ENCODE measurements around the gene CHDH. TPM values are rescaled to one million over a fixed set of nuclear protein-coding genes. Genes with fewer than 3 reads are reported as not detected.

Gene CHDH
- total RNA-seq, 1 donor from 2014 or later, result 3.7 TPM

DNA sequence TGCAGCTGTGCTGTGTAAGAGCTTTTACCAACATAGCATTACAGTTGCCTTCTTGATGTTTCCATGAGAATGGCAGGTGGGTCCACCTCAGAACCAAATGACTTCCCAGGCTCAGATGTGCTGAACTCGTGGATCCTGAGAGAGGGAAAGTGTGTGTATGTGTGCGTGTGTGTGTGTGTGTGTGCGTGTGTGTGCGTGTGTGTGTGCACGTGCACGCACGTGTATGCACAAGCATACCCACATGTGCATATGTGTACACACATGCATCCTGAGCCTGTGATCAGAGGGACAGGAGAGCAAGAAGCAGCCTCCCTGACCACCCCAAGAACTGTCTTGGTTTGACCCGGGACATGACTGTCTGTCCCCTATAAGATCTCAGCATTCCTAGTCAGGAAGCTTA lies 48.1 kb downstream of the CHDH start:
- Histone ChIP-seq H3K27ac (replicated peaks) (no peak overlapping the region), H3K4me1 (peaks cover 4% of the 10 kb centered on the region), H3K27me3 (ENCODE audit: low read depth) (no peaks in the 10 kb centered on the region), H3K9me3 (replicated peaks) (no peaks in the 10 kb centered on the region), H3K36me3 (no peaks in the 10 kb centered on the region), H3K4me3 (no peak overlapping the region)
- intact Hi-C loops (cut with micrococcal nuclease), result no loop called here
- no peak for DNase-seq
- TF ChIP-seq, protein P1, sequence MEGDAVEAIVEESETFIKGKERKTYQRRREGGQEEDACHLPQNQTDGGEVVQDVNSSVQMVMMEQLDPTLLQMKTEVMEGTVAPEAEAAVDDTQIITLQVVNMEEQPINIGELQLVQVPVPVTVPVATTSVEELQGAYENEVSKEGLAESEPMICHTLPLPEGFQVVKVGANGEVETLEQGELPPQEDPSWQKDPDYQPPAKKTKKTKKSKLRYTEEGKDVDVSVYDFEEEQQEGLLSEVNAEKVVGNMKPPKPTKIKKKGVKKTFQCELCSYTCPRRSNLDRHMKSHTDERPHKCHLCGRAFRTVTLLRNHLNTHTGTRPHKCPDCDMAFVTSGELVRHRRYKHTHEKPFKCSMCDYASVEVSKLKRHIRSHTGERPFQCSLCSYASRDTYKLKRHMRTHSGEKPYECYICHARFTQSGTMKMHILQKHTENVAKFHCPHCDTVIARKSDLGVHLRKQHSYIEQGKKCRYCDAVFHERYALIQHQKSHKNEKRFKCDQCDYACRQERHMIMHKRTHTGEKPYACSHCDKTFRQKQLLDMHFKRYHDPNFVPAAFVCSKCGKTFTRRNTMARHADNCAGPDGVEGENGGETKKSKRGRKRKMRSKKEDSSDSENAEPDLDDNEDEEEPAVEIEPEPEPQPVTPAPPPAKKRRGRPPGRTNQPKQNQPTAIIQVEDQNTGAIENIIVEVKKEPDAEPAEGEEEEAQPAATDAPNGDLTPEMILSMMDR (IDR thresholded peaks at IDR 0.05; ENCODE audit: borderline replicate concordance), result no peak

DNA sequence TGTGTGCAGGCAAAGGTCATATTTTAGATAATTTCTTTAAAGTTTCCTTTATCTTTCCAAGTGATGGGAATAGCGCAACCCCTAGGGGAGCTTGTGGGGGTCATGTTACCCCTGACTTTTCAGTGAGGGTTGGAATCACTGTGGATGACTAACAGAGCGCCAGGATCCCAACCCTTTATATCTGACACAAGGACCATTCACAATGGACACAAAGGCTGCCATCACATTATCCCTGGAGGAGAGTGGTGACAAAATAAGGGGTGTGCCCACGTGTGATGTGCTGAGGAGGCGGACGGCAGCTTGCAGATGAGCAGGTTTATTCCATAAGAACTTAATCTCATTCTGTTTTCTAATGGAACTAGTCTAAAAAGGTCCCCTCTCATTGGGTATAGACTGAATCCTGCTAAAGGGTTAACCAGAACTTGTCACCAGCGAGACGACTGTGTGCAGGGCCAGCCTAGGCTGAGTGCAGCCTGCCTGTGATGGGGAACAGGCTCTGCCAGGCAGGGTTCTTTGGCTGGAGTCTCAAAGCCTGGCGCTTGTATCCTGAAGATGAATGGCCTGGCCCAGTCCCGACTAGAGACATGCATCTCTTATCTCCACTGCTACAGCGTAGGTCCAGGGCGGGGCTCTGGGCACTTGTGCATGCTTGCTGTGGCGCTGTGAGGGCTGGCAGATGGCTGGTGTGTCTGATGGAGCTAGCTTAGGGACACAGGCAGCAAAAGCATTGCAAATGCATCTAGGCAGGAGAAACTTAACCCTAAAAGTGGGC lies 50.2 kb downstream of the CHDH start:
- Histone ChIP-seq H3K4me3 (no peak overlapping the region), H3K27ac (replicated peaks) (no peak overlapping the region), H3K36me3 (no peaks in the 10 kb centered on the region), H3K4me1 (peaks cover 4% of the 10 kb centered on the region), H3K9me3 (replicated peaks) (no peaks in the 10 kb centered on the region), H3K27me3 (ENCODE audit: low read depth) (peaks cover 5% of the 10 kb centered on the region)
- intact Hi-C loops (cut with micrococcal nuclease), result no loop called here
- DNase-seq, result peak; percentile 67
- TF ChIP-seq, protein P1 (IDR thresholded peaks at IDR 0.05; ENCODE audit: borderline replicate concordance), result no peak

DNA sequence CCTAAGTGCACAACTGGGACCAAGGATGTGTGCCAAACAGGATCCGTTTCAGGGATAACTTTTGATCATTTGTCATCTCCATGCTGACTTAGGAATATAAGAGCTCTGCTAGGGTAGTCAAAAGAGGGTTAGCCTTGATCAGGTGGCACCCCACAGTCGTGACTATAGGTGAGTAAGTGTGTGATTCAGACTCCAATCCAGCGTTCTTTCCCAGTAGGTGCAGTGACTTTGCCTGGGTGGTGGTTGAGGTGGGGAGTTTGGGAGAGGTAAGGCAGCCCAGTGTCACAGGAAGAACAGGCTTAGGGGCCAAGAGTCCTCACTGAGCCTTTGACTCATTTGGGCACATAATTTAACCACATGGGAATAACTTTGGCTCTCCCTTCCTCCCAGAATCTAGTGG lies 51.0 kb downstream of the CHDH start:
- H3K27me3 ChIP-seq (ENCODE audit: low read depth), result peaks cover 5% of the 10 kb centered on the region
- H3K27ac ChIP-seq (replicated peaks), result no peak overlapping the region
- no peaks in the 10 kb centered on the region for H3K36me3 ChIP-seq
- no peak overlapping the region for H3K4me3 ChIP-seq
- TF ChIP-seq, protein P1 (IDR thresholded peaks at IDR 0.05; ENCODE audit: borderline replicate concordance), result no peak
- H3K9me3 ChIP-seq (replicated peaks), result no peaks in the 10 kb centered on the region
- peaks cover 4% of the 10 kb centered on the region for H3K4me1 ChIP-seq
- intact Hi-C loops (cut with micrococcal nuclease), result no loop called here
- DNase-seq, result no peak

DNA sequence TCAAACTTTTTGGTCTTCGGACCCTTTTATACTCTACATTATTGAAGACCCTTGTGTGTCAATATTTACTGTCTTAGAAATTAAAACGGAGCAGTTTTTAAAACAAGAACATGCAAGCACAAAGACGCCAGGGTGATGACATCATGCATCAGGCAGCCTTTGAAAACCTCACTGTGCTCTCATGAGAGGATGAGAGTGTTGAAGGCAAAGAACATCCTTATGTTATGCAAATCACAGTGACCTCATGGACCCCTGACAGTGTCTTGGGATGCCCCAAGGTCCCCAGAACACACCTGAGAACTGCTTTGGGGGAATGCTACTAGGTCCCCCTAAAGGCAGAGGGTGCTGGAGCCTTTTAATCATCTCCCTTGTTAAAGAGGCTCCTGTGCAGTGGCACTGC lies 51.6 kb downstream of the CHDH start:
- no peak for DNase-seq
- intact Hi-C loops (cut with micrococcal nuclease), result no loop called here
- TF ChIP-seq, protein P1 (IDR thresholded peaks at IDR 0.05; ENCODE audit: borderline replicate concordance), result no peak
- peaks cover 6% of the 10 kb centered on the region for H3K27me3 ChIP-seq (ENCODE audit: low read depth)
- no peaks in the 10 kb centered on the region for H3K9me3 ChIP-seq (replicated peaks)
- no peaks in the 10 kb centered on the region for H3K36me3 ChIP-seq
- peaks cover 4% of the 10 kb centered on the region for H3K4me1 ChIP-seq
- H3K4me3 ChIP-seq, result no peak overlapping the region
- no peak overlapping the region for H3K27ac ChIP-seq (replicated peaks)

DNA sequence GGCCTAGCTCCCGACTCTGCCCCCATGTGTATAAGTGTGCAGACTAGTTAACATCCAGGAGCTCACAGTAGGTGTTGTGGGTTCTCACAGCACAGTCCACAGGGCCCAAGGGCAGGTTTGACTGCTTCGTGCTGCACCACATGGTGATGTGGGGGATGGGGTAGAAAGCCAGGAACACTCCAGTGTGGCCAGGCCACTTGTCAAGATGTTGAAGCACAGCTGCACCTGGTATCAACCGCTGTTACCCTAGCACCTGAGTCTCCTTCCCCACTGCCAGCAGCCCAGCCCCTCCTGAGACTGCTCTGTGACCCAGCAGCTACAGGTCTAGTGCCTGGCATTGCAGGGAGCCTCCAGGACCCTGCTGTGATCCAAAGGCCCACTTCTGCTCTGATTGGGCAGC lies 53.4 kb downstream of the CHDH start:
- Histone ChIP-seq H3K9me3 (replicated peaks) (no peaks in the 10 kb centered on the region), H3K4me1 (peaks cover 4% of the 10 kb centered on the region), H3K4me3 (no peak overlapping the region), H3K36me3 (no peaks in the 10 kb centered on the region), H3K27me3 (ENCODE audit: low read depth) (peaks cover 8% of the 10 kb centered on the region), H3K27ac (replicated peaks) (no peak overlapping the region)
- TF ChIP-seq, protein P1 (IDR thresholded peaks at IDR 0.05; ENCODE audit: borderline replicate concordance), result no peak
- intact Hi-C loops (cut with micrococcal nuclease), result no loop called here
- DNase-seq, result no peak

Measured in left ventricle myocardium inferior (tissue), 1 donor.